SU-DHL-6 (cell line): ENCODE data around the gene PDE7B.

Experiments
- H2AFZ ChIP-seq: fragments of 200-600 bp; sonication (generic); 2 replicates; pipeline ENCODE4 v1.6.1; 2014; ENCODE audit warnings: low read depth, mild to moderate bottlenecking, moderate library complexity, mixed read lengths, antibody characterized with exemption, low read length; ENCODE audit not compliant: severe bottlenecking
- H3F3A ChIP-seq: fragments of 200-600 bp; shearing (Covaris generic); 2 replicates; pipeline ENCODE4 v1.6.0; 2016; ENCODE audit warnings: antibody characterized with exemption, mild to moderate bottlenecking; ENCODE audit not compliant: insufficient read depth
- H3K27ac ChIP-seq: fragments of 200-600 bp; sonication (generic); 2 replicates; pipeline ENCODE4 v1.5.1; 2016; ENCODE audit warnings: low read depth, mild to moderate bottlenecking, low read length, moderate library complexity, mixed read lengths
- H3K27me3 ChIP-seq: fragments of 200-600 bp; sonication (generic), shearing (Covaris generic); 2 replicates; pipeline ENCODE4 v1.6.0; 2014; ENCODE audit warnings: mild to moderate bottlenecking, low read length
- H3K36me3 ChIP-seq: fragments of 200-600 bp; sonication (generic); 2 replicates; pipeline ENCODE4 v1.6.1; 2014; ENCODE audit warnings: mild to moderate bottlenecking, low read length, mixed read lengths
- H3K4me2 ChIP-seq: fragments of 300-600, 200-600 bp; shearing (Covaris generic), sonication (generic); 2 replicates; pipeline ENCODE4 v1.6.0; 2014; ENCODE audit warnings: low read length, low read depth, mild to moderate bottlenecking; ENCODE audit not compliant: poor library complexity, severe bottlenecking
- H3K4me3 ChIP-seq: fragments of 200-600 bp; sonication (generic); 2 replicates; pipeline ENCODE4 v1.5.1; 2014; ENCODE audit warnings: antibody characterized with exemption, low read length, mild to moderate bottlenecking, mixed read lengths; ENCODE audit not compliant: insufficient read depth, poor library complexity, severe bottlenecking
- H3K79me2 ChIP-seq: fragments of 200-600 bp; sonication (generic); 2 replicates; pipeline ENCODE4 v1.6.1; 2014; ENCODE audit warnings: mild to moderate bottlenecking, low read length, moderate library complexity; ENCODE audit not compliant: insufficient read depth
- H3K9ac ChIP-seq: fragments of 200-600 bp; sonication (generic); 2 replicates; pipeline ENCODE4 v1.7.0; 2014; ENCODE audit warnings: mild to moderate bottlenecking, low read length
- H3K9me2 ChIP-seq: fragments of 200-600 bp; sonication (generic); replicated peaks from 2 replicates; pipeline ENCODE4 v1.6.1; 2014; ENCODE audit warnings: low read length; ENCODE audit not compliant: insufficient read depth
- H3K9me3 ChIP-seq: fragments of 200-600 bp; sonication (generic); 2 replicates; pipeline ENCODE4 v1.6.1; 2014; ENCODE audit warnings: low read length, mixed read lengths; ENCODE audit not compliant: insufficient read depth
- H4K20me1 ChIP-seq: fragments of 200-600 bp; sonication (generic); 2 replicates; pipeline ENCODE4 v1.6.1; 2014; ENCODE audit warnings: low read depth, mild to moderate bottlenecking, antibody characterized with exemption, low read length, moderate library complexity, mixed read lengths
- EZH2phosphoT487 ChIP-seq: fragments of 200-600 bp; sonication (generic), shearing (Covaris generic); conservative IDR thresholded peaks from 2 replicates; pipeline ENCODE4 v1.6.1; 2018; ENCODE audit warnings: mild to moderate bottlenecking, antibody characterized with exemption, low read length, moderate library complexity, mixed read lengths
- TF ChIP-seq, protein P1 (sequence below): fragments of 200-600 bp; sonication (generic); IDR thresholded peaks from one replicate; pipeline ENCODE4 v1.5.1; 2017; ENCODE audit warnings: antibody characterized with exemption, mild to moderate bottlenecking, low read length, moderate library complexity; ENCODE audit not compliant: insufficient read depth, poor library complexity, severe bottlenecking

Gene PDE7B

DNA sequence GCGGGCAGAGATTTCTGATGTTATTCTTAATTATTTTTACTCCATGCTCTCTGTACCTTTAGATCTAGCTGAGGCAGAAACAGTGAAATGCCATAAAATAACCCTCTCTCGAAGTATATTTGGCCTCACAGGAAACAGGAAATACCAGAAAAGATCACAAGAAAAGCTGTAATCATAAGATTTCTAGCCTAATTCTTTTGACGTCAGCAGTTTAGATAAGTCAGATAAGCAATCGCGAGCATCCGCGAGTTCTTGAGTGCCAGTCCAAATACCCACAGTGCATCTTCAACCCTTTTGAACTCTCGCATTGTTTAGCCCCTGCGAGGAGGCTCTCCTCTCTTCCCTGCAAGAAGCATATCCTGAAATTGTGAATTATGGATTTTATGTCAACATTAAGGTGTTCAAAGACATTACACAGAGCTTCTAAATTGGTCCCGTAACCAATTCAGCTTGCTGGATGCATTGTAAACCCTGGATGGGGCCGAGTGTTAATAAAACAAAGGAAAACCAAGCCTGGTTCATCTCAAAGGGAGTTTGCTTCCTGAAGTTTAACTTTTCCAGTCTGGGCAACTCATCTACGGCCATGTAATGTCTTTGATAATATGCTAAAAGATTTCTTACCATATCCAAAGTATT lies 199.8 kb downstream of the PDE7B start:
- Histone ChIP-seq H3K27ac (no peak overlapping the region), H3K9me2 (no peaks in the 10 kb centered on the region), H4K20me1 (no peaks in the 10 kb centered on the region), H3F3A (no peaks in the 10 kb centered on the region), H3K9me3 (no peaks in the 10 kb centered on the region), H2AFZ (no peak overlapping the region), H3K4me3 (no peak overlapping the region), H3K9ac (no peak overlapping the region), H3K4me2 (no peak overlapping the region), H3K79me2 (no peaks in the 10 kb centered on the region), H3K27me3 (no peaks in the 10 kb centered on the region), H3K36me3 (no peaks in the 10 kb centered on the region)
- TF ChIP-seq, protein P1, sequence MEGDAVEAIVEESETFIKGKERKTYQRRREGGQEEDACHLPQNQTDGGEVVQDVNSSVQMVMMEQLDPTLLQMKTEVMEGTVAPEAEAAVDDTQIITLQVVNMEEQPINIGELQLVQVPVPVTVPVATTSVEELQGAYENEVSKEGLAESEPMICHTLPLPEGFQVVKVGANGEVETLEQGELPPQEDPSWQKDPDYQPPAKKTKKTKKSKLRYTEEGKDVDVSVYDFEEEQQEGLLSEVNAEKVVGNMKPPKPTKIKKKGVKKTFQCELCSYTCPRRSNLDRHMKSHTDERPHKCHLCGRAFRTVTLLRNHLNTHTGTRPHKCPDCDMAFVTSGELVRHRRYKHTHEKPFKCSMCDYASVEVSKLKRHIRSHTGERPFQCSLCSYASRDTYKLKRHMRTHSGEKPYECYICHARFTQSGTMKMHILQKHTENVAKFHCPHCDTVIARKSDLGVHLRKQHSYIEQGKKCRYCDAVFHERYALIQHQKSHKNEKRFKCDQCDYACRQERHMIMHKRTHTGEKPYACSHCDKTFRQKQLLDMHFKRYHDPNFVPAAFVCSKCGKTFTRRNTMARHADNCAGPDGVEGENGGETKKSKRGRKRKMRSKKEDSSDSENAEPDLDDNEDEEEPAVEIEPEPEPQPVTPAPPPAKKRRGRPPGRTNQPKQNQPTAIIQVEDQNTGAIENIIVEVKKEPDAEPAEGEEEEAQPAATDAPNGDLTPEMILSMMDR: no peak
- TF ChIP-seq EZH2phosphoT487: no peak

DNA sequence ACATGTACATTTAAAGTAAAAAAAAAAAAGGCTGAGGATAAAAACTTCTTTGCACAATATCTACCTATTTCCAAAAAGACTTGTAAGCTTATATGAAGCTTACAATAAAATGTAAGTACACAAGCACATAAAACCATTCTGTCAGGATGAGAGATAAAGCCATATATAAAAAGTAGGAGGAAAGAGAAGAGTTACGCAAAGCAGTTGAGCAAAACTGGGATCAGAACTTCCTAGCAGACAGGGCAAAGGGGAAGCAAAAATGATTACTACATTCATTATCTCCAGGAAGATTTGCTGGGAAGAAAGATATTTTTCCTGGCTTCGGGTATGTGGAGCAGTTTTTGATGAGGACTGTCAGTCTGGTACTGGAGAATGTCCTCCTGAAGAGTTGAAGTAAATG lies 200.5 kb downstream of the PDE7B start:
- no peak overlapping the region for H3K4me2 ChIP-seq
- no peaks in the 10 kb centered on the region for H3K9me3 ChIP-seq
- no peak overlapping the region for H3K9ac ChIP-seq
- no peak overlapping the region for H3K27ac ChIP-seq
- no peaks in the 10 kb centered on the region for H3K79me2 ChIP-seq
- no peaks in the 10 kb centered on the region for H3K36me3 ChIP-seq
- H3K9me2 ChIP-seq: no peaks in the 10 kb centered on the region
- H3K4me3 ChIP-seq: no peak overlapping the region
- no peaks in the 10 kb centered on the region for H3K27me3 ChIP-seq
- H3F3A ChIP-seq: no peaks in the 10 kb centered on the region
- TF ChIP-seq, protein P1: no peak
- no peak for TF ChIP-seq EZH2phosphoT487
- no peaks in the 10 kb centered on the region for H4K20me1 ChIP-seq
- no peak overlapping the region for H2AFZ ChIP-seq

DNA sequence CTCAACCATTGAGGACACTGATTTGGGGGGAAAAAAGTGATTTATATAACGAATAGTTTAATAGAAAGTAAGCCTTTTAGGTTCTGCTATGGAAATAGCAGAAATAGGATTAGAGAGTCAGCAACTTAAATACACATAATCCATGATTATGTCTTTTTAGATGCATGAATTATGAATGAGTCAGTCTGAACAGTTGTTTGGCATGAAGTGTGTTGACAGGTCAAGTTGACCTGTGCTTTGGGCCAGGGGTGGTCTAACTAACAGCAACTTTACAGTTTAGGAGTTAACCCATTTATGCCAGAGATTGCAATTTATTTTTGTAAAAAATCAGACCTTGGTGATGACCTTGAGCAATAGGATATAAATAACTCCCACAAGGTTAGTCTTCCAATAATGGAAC lies 207.4 kb downstream of the PDE7B start:
- Histone ChIP-seq H3K9me2 (no peaks in the 10 kb centered on the region), H2AFZ (no peak overlapping the region), H3K79me2 (no peaks in the 10 kb centered on the region), H3K9me3 (no peaks in the 10 kb centered on the region), H3K27ac (no peak overlapping the region), H3F3A (no peaks in the 10 kb centered on the region), H3K4me3 (no peak overlapping the region), H3K27me3 (no peaks in the 10 kb centered on the region), H3K36me3 (no peaks in the 10 kb centered on the region), H4K20me1 (no peaks in the 10 kb centered on the region), H3K9ac (no peak overlapping the region), H3K4me2 (no peak overlapping the region)
- TF ChIP-seq EZH2phosphoT487: no peak
- TF ChIP-seq, protein P1: no peak
